IPS-NIHi11 (cell line): ENCODE measurements around the gene CAPZB.

ENCODE experiments used
- DNase-seq: peaks from one replicate; pipeline ENCODE4 v3.0.0; 2012; ENCODE audit warnings: mixed read lengths, low spot score

CAPZB gene

DNA sequence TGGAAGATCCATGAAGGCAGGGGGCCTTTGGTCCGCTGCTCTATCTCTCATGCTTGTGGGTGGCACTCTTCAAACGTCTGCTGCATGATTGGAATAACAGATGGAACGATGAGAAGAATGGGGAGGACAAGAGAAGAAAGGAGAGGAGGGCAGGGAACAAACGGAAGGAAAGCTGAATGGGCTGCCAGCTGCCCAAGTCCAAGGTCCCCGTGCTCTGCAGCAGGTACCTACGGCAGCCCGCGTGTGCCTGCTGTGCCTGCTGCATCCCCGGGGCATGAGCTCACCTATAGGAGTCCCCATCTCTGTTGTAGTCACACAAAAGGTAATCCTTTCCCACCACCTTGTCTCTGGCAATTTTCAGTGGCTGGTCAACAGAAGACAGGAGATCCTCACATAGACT, 100.1 kb downstream of the CAPZB start:
- no peak for DNase-seq

DNA sequence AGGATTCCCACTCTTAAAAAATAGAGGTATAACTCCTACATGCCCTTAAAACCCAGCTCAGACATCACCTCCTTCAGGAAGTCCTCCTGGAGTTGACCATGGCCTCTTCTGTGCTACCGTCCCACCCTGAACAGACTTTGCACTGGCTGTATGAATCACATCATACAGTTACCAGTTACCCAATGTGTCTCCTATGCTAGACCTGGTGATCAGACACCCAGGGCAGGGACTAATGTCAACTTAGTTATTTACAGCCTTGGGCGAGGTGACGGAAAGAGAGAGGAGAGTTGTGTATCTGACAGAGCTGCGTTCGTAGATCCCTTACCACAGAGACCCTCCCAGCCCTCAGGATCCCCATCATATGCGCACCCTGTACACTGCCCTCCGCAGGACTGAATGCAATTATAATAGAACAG, 100.6 kb downstream of the CAPZB start:
- DNase-seq, result no peak

DNA sequence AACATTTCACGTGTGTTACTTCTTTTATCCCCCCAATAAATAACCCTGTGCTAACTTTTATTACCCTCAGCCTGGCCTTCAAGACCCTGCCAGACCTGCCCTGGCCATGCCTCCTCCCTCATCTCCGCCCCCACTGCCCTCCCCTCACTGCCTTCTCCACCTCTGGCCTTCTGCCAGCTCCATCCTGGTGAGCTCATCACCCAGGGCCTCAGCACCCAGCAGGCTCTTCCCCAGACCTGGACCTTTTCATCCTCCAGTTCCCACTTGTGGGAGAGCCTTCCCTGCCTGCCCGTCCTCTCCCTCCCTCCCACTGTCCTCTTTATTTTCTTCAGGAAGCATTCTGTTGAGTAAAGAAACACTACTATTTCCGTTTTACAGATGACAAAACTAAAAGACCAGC, 101.2 kb downstream of the CAPZB start:
- DNase-seq, result no peak

DNA sequence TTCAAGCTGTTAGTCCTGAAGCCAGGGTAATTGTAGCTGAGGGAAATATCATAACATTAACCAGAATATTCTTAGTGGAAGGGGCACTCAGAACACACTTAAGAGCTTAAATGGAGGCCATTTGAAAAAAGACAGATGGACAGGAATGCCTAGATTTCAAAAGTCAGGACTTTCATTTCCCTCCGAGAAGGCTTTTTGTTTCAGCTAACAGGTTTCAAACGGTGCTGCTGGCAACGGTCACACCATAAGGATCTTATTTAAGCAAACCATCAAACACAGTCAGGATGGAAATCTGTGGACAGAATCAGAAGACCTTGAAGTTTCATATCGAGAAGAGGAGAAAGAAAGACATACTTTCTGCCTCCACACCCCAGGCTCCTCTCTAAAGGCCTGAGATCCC, 103.1 kb downstream of the CAPZB start:
- DNase-seq, result no peak

DNA sequence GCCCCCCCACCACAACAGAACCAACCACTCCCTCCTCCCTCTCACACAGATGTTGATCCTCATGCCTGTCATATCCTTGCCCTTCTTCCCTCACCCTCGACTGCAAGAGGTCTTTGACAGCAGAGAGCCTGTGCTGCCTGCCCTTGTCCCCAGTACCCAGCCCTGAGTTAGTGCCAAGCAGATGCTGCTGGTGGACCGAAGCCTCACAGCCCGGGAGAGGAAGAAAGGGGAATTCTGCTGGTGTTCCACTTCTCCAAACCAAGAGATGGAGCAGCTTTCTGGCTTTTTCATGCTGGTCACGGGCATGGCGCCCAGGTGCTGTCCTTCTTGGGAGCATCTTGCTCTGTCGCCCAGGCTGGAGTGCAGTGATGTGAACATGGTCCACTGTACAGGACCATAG, 104.1 kb downstream of the CAPZB start:
- no peak for DNase-seq

DNA sequence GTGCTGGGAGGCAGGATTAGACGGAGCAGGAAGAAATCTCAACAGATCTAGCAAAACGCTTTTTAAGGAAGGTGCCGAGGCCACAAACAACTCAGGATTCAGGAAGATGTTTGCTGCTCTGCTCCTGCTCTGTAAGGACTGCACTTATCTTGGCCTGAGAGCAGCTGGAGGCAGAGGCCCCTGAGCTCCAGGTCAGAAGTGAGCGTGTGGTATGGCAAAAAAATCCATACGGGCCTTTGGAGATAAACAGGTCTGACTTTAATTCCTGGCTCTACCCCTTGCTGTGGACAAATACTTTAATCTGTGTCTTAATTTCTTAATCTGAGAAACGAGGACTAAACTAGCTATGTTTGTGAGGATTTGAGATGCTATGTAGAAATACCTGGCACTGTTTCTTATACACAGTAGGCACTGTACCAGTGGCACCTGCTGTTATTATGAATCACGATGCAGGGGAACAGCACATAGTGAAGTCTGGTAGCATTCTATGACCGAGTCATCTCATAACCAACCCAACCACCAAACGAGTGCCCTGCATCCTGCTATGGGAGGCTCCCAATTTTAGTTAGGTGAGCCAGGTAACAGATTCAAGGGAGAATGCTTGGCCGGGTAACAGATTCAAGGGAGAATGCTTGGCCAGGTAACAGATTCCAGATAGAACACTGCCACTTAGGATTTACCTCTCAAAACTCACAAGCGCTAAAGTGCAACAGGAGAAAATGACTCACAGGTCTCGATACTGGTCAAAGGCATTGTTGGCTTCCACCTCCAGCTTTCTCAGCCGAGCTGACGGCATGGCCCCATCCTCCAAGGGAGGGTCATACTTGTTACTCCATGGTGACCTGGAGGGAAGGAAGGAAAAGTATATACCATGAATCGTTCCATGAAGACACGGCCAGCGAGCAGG, 107.3 kb downstream of the CAPZB start:
- no peak for DNase-seq

DNA sequence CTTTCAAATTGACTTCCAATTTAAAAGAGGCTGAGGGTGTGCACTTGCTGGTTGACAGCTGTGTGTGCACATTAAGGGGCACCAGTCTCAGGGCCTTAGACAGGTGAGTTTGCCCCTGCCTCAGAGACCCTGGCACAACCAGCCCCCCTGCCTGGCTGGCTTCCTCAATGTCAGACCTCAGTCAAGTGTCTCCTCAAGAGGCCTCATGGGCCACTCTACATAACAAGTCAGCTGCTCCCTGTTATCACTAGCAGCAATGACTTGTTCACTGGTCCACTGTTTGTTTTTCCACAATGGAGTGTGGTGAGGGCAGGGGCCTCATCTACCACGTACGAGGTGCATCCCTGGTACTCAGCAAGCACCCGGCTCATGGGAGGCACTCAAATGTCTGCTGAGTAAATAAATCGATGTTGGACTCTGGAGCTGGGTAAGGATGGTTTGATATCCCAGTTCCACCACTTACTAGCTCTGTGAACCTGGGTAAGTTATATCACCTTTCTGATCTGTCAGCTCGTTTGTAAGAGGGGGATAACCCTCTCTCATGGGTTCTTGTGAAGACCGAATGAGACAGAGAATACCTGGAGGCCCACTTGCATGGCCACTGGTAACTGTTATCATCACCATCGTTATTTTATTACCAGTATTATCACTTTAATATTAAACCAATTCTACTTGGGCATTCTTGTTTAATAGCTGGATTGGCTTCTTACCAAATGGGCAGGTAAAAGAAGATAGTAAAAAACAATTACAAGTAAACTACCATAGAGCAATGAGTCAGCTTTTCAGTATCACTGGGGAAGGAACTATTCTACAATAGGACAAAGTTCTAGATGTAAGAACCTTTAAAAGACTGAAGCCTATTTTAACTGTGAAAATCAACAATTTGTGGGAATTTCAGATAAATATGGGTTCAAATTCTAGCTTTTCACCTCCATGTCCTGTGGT, 108.6 kb downstream of the CAPZB start:
- no peak for DNase-seq

DNA sequence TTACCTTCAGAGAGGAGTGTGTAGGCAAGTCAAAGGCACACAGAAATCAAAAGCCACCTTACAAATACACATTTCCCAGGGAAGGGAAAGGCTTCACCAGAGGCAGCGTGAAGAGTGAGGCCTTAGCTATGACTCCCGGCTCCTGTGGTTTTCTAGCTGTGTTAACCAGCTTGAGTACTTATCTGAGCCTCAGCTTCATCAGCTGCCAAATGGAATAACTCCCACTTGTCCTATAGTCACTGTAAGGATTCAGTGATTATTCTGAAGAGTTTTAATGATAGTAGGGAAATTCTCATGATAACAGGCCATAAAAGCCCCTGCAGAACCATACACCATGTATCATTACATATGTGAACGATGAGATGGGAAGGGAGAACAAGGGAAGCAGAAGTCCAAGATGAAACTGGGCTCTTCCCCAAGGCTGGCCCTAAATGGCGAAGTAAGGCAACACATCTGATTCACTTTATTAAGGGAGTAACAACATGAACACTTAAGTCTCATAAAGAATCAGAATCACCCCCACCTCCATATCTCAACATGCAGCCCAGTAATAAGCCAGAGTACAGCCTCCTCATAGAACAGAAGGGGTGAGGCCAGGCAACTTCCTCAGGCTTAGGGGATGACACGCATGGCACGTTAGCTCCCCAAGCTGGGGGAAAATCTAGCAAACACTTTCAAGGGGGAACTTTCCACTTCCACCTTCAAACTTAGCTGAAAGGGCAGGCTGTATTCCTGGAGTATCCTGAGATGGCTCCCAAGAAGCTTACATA, 109.5 kb downstream of the CAPZB start:
- DNase-seq, result no peak

DNA sequence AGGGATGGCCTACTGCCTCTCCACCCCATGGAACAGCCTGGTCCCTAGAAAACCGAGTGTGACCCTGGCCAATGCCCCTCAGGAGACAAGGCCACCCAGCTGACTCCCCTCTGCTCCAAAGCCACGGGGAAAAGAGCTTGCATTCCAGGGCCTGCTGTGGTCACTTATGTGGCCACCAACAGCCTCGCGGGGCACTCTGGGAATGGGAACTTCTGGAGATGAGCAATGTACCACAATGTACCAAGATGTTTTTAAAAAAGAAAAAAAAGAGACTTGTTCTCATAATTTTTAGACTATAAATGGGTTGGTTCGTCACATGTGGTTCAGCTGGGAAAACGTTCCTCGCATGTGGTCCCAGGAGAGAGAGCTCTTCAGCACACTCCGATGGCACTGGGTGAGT, 110.4 kb downstream of the CAPZB start:
- DNase-seq, result no peak

DNA sequence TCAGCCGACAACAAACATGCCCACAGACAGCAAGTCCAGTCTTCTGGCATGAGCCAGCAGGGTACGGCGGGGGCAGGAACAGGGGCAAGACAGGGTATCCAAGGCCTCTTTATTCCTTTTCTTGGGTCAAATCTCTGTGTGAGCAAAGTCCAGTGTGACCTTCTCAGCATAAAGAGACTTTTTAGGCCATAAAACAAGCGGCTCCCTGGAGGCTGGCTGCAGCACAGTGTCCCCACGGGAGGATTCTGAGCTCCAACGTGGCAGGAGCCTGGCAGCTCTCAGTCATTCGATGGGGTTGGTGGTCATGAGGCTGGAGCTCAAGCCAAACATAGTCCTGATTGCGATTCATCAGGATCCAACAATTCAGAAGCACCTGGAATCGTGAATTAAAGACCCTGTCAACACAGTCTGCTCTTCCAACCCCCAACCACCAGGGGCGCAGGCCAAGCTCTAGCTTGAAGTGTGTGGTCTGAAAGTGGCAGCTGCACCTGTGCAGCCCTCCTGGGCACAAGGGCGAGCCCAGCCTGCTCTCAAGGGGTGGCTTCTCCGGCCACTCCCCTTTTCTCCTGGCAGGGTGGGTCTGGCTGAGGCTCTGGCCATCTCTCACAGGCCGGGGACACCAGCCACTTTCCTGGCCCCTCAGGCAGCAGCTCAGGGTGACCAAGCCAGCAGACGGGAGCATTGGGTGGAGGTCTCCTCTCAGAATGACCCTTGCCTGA, 111.1 kb downstream of the CAPZB start:
- peak; percentile 69 for DNase-seq

DNA sequence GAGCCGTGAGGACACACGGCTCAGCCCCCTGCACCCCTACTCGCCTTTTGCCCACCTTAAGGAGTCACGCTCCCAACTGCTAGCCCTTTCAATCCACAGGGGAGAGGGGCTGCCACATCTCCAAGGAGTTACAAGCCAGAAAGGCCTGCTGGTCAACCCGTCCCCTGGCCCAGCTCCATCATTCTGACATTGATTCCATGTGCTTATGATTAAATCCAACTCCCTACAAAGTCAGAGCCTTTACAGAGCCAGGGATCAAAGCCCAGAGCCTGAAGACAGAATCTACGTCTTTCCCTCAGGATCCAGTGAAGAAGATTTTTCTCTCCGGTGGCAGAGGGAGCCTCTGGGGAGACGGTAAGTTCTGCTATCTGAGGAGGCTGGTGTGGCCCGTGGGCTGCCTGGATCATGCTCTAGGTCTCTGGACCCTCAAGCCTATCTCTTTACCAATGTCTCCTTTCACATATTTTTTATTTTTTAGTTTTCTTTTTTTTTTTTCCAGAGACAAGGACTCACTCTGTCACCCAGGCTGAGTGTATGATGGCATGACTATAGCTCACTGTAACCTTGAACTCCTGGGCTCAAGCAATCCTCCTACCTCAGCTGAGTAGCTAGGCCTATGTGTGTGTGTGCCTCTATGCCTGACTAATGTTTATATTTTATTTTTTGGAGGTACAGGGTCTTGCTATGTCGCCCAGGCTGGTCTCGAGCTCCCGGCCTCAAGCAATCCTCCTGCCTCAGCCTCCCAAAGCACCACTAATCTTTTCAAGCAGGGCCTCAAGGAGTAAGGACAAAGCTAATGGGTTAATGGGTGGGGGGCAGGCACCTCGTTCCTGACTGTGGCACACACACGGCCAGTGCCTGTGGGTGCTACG, 111.9 kb downstream of the CAPZB start:
- DNase-seq, result no peak

DNA sequence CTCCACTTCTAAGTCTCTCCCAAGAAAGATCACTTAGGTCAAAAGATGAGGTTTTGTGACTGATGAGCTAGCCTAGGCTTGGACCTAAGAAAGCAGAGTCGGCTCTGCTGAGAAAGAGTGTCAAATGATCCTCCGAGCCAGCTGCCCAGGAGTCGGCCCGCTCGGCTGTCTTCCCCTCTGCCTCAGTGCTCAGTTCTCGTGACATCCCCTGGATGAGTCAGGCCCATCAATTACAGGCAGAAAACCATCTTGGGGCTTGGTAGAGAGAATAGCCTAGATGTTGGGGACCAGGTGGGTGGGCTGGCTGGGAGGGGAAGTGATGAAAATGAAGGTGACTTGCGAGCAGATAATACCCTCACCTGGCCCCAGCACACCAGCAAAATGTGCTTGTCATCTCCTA, 112.7 kb downstream of the CAPZB start:
- no peak for DNase-seq

DNA sequence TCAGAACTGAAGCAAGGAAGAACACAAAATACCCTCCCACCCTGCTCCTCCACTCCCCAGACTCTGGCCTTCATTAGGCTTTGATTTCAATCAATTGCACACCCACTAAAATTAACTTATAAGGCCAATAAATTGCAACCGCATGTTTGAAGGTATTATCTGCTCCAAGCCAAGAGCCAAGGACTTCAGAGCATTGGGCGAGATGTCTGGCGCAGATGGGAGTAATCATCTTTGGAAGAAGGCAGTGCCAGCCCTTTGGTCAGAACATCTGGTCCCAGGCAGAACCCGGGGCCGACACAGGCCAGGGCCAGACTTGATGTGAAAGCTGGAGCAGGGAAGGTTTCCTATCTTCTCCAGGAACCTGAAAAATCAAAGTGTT, 113.2 kb downstream of the CAPZB start:
- DNase-seq, result no peak

DNA sequence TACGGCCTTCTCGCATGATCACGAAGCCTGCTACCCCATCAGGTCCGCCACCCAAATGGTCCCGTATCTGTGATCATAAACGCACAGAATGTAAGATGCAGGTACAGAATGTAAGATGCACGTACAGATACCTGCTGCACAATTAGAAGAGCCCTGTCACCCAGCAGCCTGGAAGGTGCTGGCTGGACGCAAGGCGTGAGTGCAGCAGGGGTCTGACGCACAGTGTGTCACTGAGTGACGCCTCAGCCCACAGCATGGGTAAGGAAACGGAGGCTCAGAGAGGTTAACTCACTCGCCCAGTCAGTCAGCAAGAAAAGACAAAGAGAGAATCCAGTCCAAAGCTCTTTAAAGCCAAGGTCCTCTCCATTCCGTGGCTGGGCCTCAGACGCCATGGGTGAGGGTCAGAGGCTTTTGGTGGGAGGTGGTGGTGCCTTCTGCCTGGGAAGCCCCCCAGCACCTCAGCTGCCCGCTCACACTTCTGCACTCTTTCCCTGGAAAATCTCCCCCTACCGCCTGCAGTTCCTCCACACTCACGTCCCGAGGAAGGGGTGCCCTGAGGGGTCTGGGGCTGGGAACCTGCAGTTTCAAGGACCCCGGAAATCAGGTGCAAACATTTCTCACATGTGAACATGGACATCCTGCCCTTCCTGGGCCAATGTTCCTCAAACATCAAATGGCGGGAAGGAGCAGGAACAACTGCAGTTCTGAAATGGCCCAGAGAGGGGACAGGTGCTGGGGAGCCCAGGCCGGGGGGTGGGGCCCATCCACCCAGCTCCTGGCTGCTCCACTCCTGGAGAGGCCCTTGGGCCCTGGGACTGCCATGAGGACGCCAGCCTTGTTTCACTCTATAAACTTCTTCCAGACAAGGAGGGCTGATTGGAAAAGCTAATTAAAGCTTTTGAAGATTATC, 113.9 kb downstream of the CAPZB start:
- DNase-seq, result no peak

DNA sequence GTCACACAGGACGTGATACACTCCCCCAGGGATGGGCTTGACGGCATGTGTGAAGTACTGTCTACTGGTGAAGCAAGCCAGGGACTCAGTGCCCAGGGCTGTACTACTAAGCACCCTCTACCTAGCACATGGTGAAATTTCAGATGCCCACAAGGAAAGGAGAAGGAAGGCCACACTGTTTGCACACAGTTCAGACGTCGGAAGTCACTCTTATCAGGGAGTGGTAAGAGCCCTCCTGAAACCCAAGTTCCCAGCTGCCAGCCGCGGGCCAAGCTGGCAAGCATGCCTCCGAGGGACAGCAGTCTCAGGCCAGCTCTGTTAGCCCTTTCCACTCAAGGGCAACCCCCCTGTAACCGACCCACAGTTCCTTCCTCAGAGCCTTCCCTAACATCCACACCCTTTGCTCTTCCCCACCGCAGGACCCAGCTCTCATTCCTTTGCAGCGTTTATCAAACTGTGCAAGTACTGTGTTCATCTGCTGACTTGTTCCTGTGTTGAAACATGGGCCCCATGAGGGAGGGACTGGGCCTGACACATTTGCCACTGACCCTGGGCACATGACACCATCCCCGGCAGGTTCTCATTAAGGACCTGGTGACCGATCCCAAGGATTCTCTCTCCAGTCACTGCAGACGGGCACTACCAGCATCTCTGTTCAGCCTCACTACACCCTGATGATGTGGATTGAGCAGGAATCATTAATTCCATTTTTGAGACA, 114.7 kb downstream of the CAPZB start:
- no peak for DNase-seq

DNA sequence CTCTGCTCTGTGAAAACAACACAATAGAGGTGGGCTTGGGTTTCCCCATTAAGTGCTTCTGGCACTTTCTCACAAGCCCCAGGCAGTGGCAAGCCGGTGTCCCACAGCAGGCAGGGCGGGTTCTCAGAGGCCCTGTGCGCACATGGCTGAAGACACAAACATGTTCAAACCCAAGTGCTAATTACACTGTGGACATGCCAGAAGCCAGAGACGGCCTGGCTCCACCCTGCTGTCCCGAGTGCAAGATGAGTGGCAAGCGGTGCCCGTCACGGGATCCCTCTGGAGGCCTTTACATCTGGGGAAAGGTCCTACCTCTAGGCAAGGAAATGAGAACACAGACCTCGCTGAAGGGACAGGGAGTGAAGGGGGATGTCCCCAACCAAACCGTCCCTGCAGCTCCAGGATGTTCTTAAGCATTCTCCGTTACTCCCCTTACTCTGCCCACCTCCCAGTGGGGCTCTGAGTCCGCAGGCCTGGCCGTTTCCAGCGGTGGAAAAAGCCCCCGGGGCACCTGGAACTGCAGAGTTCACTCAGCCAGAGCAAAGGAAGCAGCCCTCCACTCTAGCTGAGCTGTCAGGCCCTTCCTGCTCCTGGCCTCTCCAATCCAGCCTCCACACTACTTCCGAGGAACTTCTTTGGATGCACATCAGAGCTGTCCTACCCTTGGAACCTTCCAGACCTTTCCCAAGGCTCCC, 115.8 kb downstream of the CAPZB start:
- DNase-seq, result no peak

DNA sequence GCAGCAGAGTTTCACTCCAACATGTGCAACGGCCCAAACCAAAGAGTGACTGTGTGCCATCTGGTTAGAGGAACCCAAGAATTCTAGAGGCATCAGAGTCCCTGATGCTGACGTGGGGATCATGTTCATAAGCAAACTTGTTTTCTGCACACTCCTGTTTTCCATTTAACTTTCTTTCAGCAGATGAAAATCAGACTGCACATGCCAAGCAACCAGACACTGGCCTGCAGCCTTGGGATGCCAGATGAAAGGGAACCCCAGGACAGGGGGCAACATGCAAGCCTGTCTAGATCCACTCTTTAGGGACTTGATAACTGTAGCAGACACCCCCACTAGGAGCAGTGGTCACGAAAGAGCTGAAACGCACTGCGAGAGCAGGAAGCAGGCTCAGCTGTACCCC, 116.4 kb downstream of the CAPZB start:
- no peak for DNase-seq

DNA sequence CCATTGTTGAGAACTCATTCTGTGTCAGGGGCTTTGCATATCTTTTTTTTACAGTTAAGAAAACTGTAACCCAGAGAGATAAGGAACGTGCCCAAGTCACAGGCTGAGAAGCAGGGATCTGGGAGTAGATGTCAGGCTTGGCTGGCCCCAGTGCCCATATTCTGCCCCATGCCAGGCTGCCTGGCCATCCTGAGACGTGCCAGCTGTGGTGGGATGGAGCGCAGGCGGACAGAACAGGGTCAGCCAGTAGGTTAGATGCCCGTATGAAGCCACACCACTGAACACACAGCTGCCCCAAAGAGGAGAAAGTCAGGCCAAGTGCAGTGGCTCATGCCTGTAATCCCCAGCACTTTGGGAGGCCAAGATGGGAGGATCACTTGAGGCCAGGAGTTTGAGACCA, 117.3 kb downstream of the CAPZB start:
- no peak for DNase-seq
